HG03457 (cell line): ENCODE data around the gene SLC6A1.

ENCODE experiments used
- ATAC-seq: cut with Tn5 transposase; IDR thresholded peaks from one replicate; pipeline ENCODE4 v1.9.1; 2021; ENCODE audit warnings: moderate number of reproducible peaks; ENCODE audit not compliant: unreplicated experiment

The SLC6A1 gene

DNA sequence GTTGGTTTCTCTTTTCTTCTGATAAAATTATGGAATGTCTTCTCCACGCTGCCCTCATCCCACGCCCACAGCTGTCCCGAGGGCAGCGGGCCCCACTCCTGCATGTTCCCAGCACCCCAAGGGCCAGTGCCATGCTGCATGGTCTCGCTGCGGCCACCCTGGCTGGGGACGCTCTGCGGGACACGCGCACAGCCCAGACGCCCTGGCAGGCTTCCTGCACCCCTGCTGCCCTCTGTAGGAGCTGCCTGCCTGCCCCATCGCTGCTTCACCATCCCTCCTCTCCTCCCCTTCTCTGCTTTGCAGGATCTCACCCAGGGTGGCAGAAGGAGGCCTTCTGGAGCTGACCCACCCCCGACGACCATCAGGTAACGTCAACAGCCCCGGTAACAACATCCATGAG, 22.8 kb downstream of the SLC6A1 start:
- ATAC-seq = no peak

DNA sequence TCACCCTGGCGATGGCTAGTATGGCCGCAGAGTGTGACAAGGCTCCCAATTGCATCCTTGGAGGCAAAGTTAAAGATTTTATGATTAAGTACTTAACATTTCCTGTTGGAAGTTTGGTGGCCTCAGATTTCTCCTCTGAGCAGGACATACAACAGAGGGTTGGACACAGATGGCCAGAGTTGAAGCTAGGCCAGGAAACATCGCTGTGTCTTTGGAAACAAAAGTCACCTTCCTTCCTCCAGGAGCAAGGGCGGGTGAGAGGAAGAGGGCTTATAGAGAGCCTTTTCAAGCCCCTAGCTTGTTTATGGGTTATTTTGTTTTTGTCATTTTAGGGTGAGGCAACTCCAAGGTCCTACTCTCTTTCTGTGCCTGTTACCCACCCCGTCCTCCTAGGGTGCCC, 24.2 kb downstream of the SLC6A1 start:
- ATAC-seq = no peak

- ATAC-seq = no peak
Observed at GRCh38 chr3:11019116-11019819, 26.7 kb downstream of the SLC6A1 start.

DNA sequence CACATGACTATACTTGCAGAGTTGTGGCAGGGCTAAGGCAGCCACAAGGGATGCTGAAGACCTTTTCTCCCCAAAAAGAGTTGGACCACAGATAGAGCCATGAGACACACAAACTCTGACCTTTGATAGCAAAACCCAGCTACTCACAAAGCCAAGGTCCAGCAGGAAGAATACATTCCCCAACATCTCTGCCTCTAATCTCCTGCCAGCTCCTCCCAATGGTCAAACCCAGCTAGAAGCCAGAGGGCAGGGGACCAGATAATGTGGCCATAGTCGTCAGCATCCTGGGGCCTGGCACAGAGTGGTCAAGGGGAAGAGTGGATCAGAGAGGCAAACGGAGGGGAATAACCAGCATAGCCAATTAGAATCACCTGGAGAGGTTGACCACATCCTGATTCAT, 28.2 kb downstream of the SLC6A1 start:
- ATAC-seq = no peak

- ATAC-seq = no peak
Observed at GRCh38 chr3:11021611-11022011, 29.1 kb downstream of the SLC6A1 start.

- no peak for ATAC-seq
Observed at GRCh38 chr3:11022115-11022514, 29.6 kb downstream of the SLC6A1 start.

- ATAC-seq = no peak
Observed at GRCh38 chr3:11024181-11024580, 31.6 kb downstream of the SLC6A1 start.

DNA sequence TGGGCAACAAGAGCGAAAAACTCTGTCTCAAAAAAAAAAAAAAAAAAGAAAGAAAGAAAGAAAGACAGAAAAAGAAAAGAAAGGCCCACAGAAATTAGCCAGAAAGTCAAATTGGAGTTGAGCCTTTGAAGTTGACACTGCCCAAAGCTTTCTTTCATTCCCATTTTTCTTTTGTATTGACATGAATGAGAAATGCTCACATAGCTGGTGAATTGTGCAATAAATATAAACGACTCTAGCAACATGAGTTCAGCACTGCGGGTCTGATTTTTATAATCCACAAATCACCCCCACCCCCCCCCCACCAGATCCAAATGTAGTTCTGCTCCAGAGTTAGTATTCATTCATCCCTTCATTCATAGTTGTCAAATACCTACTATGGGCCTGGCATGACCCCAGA, 37.4 kb downstream of the SLC6A1 start:
- ATAC-seq = no peak

DNA sequence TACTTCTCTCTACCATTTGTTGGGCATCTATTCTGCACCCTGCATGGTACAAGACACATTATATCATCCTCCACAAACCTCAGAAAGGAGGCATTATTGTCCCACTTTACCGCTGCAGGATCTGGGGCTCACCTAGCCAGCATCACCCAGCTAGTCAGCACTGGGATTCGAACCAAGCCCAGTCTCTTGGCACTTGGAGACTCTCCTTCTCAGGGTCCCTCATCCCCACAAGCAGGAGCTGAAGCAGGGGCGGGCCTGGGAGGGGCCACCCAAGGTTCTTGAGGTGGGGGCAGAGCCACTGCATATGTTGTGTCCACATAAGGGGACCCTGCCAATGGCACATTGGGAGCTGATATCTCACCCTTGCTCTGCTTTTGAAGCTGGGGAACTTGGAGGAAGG, 41.3 kb downstream of the SLC6A1 start:
- ATAC-seq = no peak

DNA sequence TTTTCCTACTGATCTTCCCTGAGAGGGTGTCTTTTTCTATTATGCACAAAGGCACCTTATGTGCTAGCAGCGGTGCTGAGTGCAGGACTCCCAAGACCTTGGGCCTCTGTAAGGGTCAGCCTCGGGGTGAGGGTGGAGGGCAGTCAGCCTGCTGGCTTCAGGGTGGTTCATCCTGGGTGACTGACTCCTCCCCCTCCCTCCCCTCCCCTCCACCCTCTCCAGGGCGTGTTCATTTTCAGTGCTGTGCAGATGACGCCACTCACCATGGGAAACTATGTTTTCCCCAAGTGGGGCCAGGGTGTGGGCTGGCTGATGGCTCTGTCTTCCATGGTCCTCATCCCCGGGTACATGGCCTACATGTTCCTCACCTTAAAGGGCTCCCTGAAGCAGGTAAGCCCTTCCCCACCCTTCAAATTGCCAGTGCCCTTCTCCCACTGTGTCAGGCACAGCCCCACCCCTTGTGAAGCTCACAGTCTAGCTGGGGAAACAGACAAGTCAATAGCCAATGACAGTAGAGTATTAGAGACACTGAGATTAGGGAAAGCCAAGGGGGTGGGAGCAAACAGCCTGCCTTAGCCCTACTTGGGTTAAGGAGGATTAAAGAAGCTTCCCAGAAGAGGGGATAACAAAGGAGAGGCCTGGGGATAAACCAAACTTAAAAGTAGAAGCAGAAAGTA, 41.9 kb downstream of the SLC6A1 start:
- ATAC-seq = no peak

DNA sequence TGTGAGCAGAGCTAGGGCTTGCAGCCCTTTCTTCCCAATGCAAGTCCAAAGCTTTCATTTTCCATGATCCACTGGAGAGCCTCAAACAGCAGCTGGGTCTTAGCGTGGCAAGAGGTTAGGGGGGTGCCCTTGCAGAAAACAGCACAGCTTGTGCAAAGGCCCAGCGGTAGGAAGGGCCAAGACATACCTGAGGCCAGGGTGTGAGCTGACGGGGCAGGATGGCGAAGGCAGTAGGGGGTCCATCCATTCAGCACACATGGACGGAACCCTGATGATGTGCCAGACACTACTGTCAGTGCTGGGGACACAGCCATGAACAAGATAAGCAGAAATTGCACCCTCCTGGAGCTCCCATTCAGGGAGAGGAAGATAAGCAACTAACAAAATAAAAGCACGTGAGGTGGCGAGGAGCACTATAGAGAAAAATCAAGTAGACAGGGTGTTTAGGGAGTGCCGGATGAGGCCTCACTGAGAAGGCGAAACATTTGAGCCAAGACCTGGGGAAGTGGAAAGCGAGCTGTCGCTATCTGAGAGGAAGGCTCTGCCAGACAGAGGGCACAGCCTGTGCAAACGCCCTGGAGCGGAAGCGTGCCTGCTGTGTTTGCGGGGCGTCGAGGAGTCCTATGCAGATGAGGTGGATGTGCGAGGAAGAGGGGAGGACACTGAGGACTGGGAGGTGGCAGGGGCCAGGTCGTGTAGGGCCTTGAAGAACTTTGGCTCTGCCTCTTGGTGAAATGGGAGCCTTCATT, 43.4 kb downstream of the SLC6A1 start:
- no peak for ATAC-seq

GRCh38 chr3:11037241-11037873, 44.8 kb downstream of the SLC6A1 start:
- no peak for ATAC-seq

DNA sequence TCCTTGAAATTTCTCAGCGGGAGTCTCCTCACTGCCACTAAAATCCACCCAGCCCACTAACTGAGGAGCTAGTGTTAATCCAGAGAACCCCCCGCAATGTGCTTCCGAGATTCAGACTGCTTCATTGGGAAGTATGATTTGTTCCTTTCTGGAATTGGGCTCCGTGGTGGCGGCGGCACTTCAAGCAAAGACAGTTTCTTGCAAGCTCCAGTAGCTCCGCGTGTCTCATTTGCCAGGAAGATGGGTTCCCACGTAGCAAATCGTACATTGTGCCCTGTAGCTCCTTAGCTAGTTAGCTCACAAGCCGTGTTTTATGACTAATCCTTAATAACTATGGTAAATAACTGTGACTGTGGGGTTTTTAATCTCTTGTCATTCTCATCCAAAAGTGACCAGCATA, 45.4 kb downstream of the SLC6A1 start:
- no peak for ATAC-seq

DNA sequence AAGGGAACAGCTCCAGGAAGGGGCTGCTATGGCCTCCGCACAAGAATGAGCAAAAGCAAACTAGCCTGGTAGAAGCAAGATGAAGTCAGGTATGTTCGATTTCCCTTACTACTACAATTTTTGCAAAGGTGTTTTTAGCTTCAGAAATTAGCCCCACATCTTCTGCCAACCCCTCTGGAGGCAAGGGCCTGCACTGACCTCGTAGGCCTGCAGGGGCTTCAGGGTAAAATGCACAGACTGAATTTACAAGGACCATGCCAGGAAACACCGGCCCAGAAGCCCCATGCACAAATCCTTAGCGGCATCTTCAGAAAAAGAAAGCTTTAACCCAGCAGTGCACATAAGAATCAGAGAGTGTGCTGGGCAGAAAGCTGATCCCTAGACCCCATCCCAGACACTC, 53.0 kb downstream of the SLC6A1 start:
- ATAC-seq = no peak

GRCh38 chr3:11047500-11047899, 55.0 kb downstream of the SLC6A1 start:
- ATAC-seq = no peak

- ATAC-seq = no peak
Observed at GRCh38 chr3:11050666-11051323, 58.2 kb downstream of the SLC6A1 start.

DNA sequence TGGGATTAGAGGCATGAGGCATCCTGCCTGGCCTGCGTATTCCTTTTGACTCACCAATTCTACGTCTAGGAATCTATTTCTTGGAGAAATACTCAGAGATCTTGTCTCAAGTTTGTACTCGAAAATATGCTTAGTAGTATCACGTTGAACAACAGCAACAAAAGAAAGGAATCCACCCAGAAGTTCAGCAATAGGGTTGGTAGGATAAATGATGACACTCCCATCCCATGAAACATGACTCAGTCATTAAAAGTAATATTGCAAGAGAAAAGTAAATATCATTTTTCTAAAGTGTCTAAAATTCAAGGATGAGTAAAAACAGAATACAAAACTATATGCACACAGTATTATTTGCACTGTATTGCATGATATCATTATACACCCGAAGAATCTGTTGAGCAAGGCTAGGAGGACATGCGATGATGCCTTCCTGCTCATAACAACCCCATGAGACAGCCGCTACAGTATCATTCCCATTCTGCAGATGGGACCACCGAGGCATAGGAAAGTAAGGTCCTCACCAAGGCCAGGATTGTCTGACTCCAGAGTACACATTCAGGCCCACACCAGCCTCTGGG, 61.5 kb downstream of the SLC6A1 start:
- no peak for ATAC-seq

GRCh38 chr3:11054739-11055438, 62.3 kb downstream of the SLC6A1 start:
- no peak for ATAC-seq

DNA sequence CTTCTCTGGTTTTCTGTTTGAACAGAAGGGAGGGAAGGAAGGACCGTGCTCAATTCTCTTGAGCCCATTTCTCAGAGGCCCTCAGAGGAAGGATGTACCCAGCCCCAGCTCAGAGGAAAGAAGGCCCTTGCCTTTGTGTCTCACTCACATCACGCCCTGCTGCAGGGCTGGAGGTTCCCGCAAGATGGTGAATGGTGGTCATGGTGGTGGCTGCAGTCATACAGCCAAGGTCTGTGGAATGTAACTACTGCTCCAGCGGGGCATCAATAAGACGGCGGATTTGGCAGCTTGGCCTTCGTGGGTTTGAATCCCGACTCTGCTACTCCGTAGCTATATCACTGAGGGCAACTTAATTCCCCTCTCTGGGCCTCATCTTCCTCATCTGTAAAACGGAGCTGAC, 62.9 kb downstream of the SLC6A1 start:
- no peak for ATAC-seq

DNA sequence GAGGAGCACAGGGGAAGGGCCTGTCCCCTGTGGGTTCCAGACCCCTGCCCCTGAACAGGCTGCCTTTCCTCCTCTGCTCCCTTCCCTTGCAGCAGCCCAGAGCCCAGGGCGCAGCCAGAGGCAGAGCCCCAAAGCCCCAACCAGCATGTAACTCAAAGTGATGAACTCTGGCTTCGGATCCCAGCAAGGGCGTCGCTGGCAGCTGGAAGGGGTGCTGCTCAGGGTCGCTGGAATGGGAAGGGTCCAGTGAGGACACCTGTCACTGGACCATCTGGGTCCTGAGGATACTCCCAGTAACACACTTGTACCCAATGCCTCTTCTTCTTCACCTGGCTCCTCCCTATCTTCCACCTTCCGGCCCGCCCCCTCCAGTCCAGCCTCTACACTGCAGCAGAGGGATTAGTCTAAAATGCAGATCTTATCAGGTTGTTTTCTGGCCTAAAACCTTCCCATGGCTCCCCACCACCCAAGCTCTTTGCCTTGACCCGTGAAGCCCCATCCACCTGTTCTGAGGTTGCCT, 64.0 kb downstream of the SLC6A1 start:
- no peak for ATAC-seq
